H1 (cell line): Measurements from ENCODE around the gene RGS9. TPM values are rescaled to one million over a fixed set of nuclear protein-coding genes. Genes with fewer than 3 reads are reported as not detected.

Experiments used
- HDAC6 ChIP-seq: IDR thresholded peaks from one replicate; pipeline ENCODE4 v1.7.1; 2012; ENCODE audit warnings: low read depth, mild to moderate bottlenecking, inconsistent platforms, low read length, moderate library complexity
- RFX5 ChIP-seq: IDR thresholded peaks from 2 replicates; pipeline ENCODE4 v1.6.1; 2011; ENCODE audit warnings: low read depth, low read length, improper control_type of control experiment, borderline replicate concordance
- SIN3A ChIP-seq, 2 experiments: IDR thresholded peaks in 1 of 2; conservative IDR thresholded peaks in 1 of 2; 2 replicates each; pipeline ENCODE4 v1.6.1; 2011 to 2012; ENCODE audit warnings: low read length in 2 of 2, improper control_type of control experiment in 1 of 2, low read depth in 1 of 2, mild to moderate bottlenecking in 1 of 2
- TAF1 ChIP-seq: IDR thresholded peaks from 2 replicates; pipeline ENCODE4 v1.6.1; 2011; ENCODE audit warnings: mild to moderate bottlenecking, low read depth, low read length
- polyA plus RNA-seq, 7 experiments: library from polyadenylated mRNA; depleted of rRNA in 3 of 7; stranded (reverse) in 5 of 7; unstranded in 2 of 7; fragments of >200 nt in 5 of 7; fragments of 200-250 nt in 2 of 7; gene quantifications; 1 replicate in 5 of 7; 2 replicates in 1 of 7; 4 replicates in 1 of 7; pipeline versions ENCODE4 v1.2.1 to v1.2.3, GENCODE V29; 2011 to 2013; ENCODE audit warnings: missing spikeins in 2 of 7, mixed read lengths in 2 of 7
- total RNA-seq: library from RNA; stranded (reverse); fragmentation: NEBNext Ultra II Directional; extraction: Animal tissue kit (Norgen Biotek cat#: 25700); gene quantifications from 2 replicates; pipeline ENCODE4 v1.2.1, GENCODE V29; 2021

Gene RGS9
- total and polyA plus RNA-seq, 2 of the 8 experiments (the other 6 are each of a cell fraction or from before 2014, with no cell fraction given) = 8.9 to 20.5 TPM

DNA sequence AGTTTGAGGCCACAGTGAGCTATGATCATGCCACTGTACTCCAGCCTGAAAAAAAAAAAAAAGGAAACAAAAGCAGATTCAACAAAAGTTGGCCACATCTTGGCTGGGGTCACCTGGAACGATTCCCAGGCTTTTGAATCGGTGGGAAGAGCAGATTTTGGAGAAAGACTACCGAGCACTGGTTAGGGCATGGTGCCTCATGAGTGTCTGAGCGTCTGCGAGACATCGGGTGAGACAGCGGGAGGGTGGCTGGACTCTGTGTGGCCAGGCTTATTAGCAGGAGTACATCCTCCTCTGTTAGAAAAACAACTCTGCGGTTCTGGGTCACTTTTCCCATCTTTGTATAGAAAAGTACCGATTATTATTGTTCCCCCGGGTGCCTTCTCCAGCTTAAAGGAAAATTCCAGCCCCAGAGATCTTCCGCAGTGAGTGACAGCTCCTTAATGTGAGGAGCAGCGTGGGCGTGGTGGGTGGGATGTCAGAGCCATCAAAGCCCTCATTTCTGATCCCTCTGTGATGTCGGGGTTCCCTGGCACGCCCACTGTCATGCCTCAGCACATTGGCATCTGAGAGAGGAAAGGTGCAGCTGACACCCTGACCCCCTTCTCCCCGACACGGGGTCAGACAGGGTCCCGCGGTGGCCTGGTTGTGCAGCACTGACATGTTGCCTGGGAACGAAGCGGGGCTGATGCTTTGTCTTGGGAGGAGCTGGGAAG lies 6.9 kb downstream of the RGS9 start (continued):
- no peak for TF ChIP-seq HDAC6
- no peak for TF ChIP-seq SIN3A (conservative IDR thresholded peaks at IDR 0.05 in 1 of 2, IDR thresholded peaks at IDR 0.05 in 1 of 2; ENCODE audit: low read depth in 1 of 2, low read length in 2 of 2)
- no peak for TF ChIP-seq RFX5
- TF ChIP-seq TAF1 = no peak
